ENCODE results near the gene SHMT2.
A peak's percentile ranks its signal among the peaks of the same experiment; 100 is the strongest.

The SHMT2 gene

GRCh38 chr12:57241402-57242310 is 12.1 kb downstream of the SHMT2 start:
- DNase-seq: no peak

GRCh38 chr12:57242329-57242690 is 12.8 kb downstream of the SHMT2 start:
- no peak for DNase-seq

GRCh38 chr12:57242691-57243454 is 13.4 kb downstream of the SHMT2 start:
- DNase-seq: peak; percentile 47

- peak; percentile 63 for DNase-seq
Measured at GRCh38 chr12:57243521-57244311, 14.2 kb downstream of the SHMT2 start.

GRCh38 chr12:57244312-57244696 is 14.8 kb downstream of the SHMT2 start:
- DNase-seq: no peak

- DNase-seq: no peak
Measured at GRCh38 chr12:57247041-57247440, 17.5 kb downstream of the SHMT2 start.

GRCh38 chr12:57248934-57249742 is 19.6 kb downstream of the SHMT2 start:
- no peak for DNase-seq

GRCh38 chr12:57250541-57250940 is 21.0 kb downstream of the SHMT2 start:
- DNase-seq: no peak

- no peak for DNase-seq
Measured at GRCh38 chr12:57250956-57251355, 21.4 kb downstream of the SHMT2 start, which contains the start of gene STAC3. Gene STAC3, minus strand, starts transcription at chr12:57251187. Its CDS starts 1,551 bp downstream, at chr12:57249636.

- DNase-seq: no peak
Measured at GRCh38 chr12:57254506-57255280, 25.2 kb downstream of the SHMT2 start.

- no peak for DNase-seq
Measured at GRCh38 chr12:57255916-57256315, 26.4 kb downstream of the SHMT2 start.

GRCh38 chr12:57258977-57259970 is 29.8 kb downstream of the SHMT2 start:
- no peak for DNase-seq

GRCh38 chr12:57260366-57260765 is 30.9 kb downstream of the SHMT2 start:
- DNase-seq: no peak

- no peak for DNase-seq
Measured at GRCh38 chr12:57261428-57261865, 31.9 kb downstream of the SHMT2 start.

GRCh38 chr12:57262126-57262822 is 32.8 kb downstream of the SHMT2 start:
- DNase-seq: no peak

GRCh38 chr12:57263096-57263495 is 33.6 kb downstream of the SHMT2 start:
- DNase-seq: no peak

GRCh38 chr12:57266681-57267080 is 37.2 kb downstream of the SHMT2 start:
- DNase-seq: no peak

GRCh38 chr12:57268264-57268663 is 38.8 kb downstream of the SHMT2 start:
- DNase-seq: no peak

GRCh38 chr12:57270966-57271470 is 41.5 kb downstream of the SHMT2 start:
- no peak for DNase-seq
